IMR-90 (cell line): ENCODE results near the gene ACACB. TPM values are rescaled to one million over a fixed set of nuclear protein-coding genes. Genes with fewer than 3 reads are reported as not detected.

Experiments
- ATAC-seq: fragments of 200-7000 bp; cut with Tn5 transposase; 2 replicates; pipeline ENCODE4 v1.9.1; 2020; ENCODE audit warnings: low read depth, mild to moderate bottlenecking, moderate library complexity
- BruUV-seq: library from RNA; stranded (reverse); fragments of 400-500 nt; replicated peaks from 2 replicates; lab custom pipeline; 2021; lab: Mats Ljungman, UMichigan
- CTCF ChIA-PET: fragments of 300-600 bp; formaldehyde crosslinking; extraction: SDS; loops from one replicate; lab custom pipeline; 2021; ENCODE audit warnings: antibody characterized with exemption; lab: Yijun Ruan, JAX
- POLR2A ChIA-PET: fragments of 300-600 bp; sonication (Branson Sonifier 250); formaldehyde crosslinking; loops from one replicate; lab custom pipeline; 2022; ENCODE audit warnings: antibody characterized with exemption; ENCODE audit not compliant: unreplicated experiment; lab: Charles Lee
- DNase-seq: peaks from one replicate; pipeline ENCODE4 v3.0.0; 2013
- H2AFZ ChIP-seq: replicated peaks from 2 replicates; pipeline ENCODE3; 2013; ENCODE audit warnings: low read length, mild to moderate bottlenecking; ENCODE audit not compliant: poor library complexity
- H2AK5ac ChIP-seq: 2 replicates; pipeline ENCODE4 v1.6.1; 2013; ENCODE audit warnings: low read depth, low read length, inconsistent platforms
- H2AK9ac ChIP-seq: replicated peaks from 2 replicates; pipeline ENCODE3; 2013; ENCODE audit warnings: mild to moderate bottlenecking, low read depth, low read length, moderate library complexity; ENCODE audit not compliant: poor library complexity
- H2BK120ac ChIP-seq: 2 replicates; pipeline ENCODE4 v1.6.1; 2013; ENCODE audit warnings: low read depth, low read length, inconsistent platforms
- H2BK15ac ChIP-seq: 3 replicates; pipeline ENCODE4 v1.6.1; 2013; ENCODE audit warnings: low read depth, low read length, inconsistent platforms
- H2BK20ac ChIP-seq: 2 replicates; pipeline ENCODE4 v1.6.1; 2013; ENCODE audit warnings: low read depth, mild to moderate bottlenecking, inconsistent platforms, low read length, moderate library complexity
- H2BK5ac ChIP-seq: 2 replicates; pipeline ENCODE4 v1.6.1; 2013; ENCODE audit warnings: mild to moderate bottlenecking, low read depth, low read length, inconsistent platforms; ENCODE audit not compliant: poor library complexity, severe bottlenecking
- H3K14ac ChIP-seq: replicated peaks from 2 replicates; pipeline ENCODE4 v1.6.1; 2013; ENCODE audit warnings: low read depth, low read length, inconsistent platforms
- H3K18ac ChIP-seq: 2 replicates; pipeline ENCODE4 v1.6.1; 2013; ENCODE audit warnings: low read depth, low read length, control low read depth
- H3K23ac ChIP-seq: 2 replicates; pipeline ENCODE4 v1.6.1; 2013; ENCODE audit warnings: low read depth, low read length, inconsistent platforms
- H3K27ac ChIP-seq: 2 replicates; pipeline ENCODE4 v1.5.1; 2013; ENCODE audit warnings: mild to moderate bottlenecking, control low read depth, low read length; ENCODE audit not compliant: insufficient read depth
- H3K27me3 ChIP-seq: 2 replicates; pipeline ENCODE4 v1.6.1; 2013; ENCODE audit warnings: low read length; ENCODE audit not compliant: control insufficient read depth, insufficient read depth
- H3K36me3 ChIP-seq: 2 replicates; pipeline ENCODE4 v1.6.1; 2013; ENCODE audit warnings: low read length, mixed read lengths; ENCODE audit not compliant: control insufficient read depth, insufficient read depth
- H3K4ac ChIP-seq: 2 replicates; pipeline ENCODE4 v1.6.1; 2013; ENCODE audit warnings: low read depth, low read length, inconsistent platforms
- H3K4me1 ChIP-seq: 2 replicates; pipeline ENCODE4 v1.6.1; 2013; ENCODE audit warnings: low read length, mixed read lengths; ENCODE audit not compliant: control insufficient read depth, insufficient read depth
- H3K4me2 ChIP-seq: 2 replicates; pipeline ENCODE4 v1.6.1; 2013; ENCODE audit warnings: low read depth, mild to moderate bottlenecking, control low read depth, low read length, moderate library complexity
- H3K4me3 ChIP-seq: 2 replicates; pipeline ENCODE4 v1.5.1; 2013; ENCODE audit warnings: low read depth, mild to moderate bottlenecking, control low read depth, low read length, moderate library complexity; ENCODE audit not compliant: insufficient read depth
- H3K56ac ChIP-seq: 2 replicates; pipeline ENCODE4 v1.6.1; 2013; ENCODE audit warnings: low read length, inconsistent platforms; ENCODE audit not compliant: insufficient read depth; ENCODE audit errors: extremely low read depth
- H3K79me1 ChIP-seq, 2 experiments: 2 replicates each; pipeline ENCODE4 v1.6.1; 2013; ENCODE audit warnings: low read length in 2 of 2, inconsistent platforms in 1 of 2, low read depth in 1 of 2
- H3K9ac ChIP-seq: 2 replicates; pipeline ENCODE4 v1.6.1; 2013; ENCODE audit warnings: low read depth, low read length, control low read depth
- H3K9me1 ChIP-seq: 2 replicates; pipeline ENCODE4 v1.6.1; 2013; ENCODE audit warnings: low read length, inconsistent platforms; ENCODE audit not compliant: insufficient read depth
- H3K9me3 ChIP-seq: 2 replicates; pipeline ENCODE4 v1.6.1; 2013; ENCODE audit warnings: low read length; ENCODE audit not compliant: control insufficient read depth, insufficient read depth
- H4K20me1 ChIP-seq: 2 replicates; pipeline ENCODE4 v1.6.1; 2013; ENCODE audit warnings: low read length, inconsistent platforms; ENCODE audit not compliant: insufficient read depth
- H4K5ac ChIP-seq: 2 replicates; pipeline ENCODE4 v1.6.1; 2013; ENCODE audit warnings: mild to moderate bottlenecking, low read depth, low read length, control low read depth
- H4K8ac ChIP-seq, 2 experiments: 2 replicates each; pipeline ENCODE4 v1.6.1; 2013; ENCODE audit warnings: low read depth in 2 of 2, low read length in 2 of 2, control low read depth in 1 of 2, inconsistent platforms in 1 of 2
- H4K91ac ChIP-seq: 2 replicates; pipeline ENCODE4 v1.6.1; 2013; ENCODE audit warnings: low read depth, low read length, inconsistent platforms; ENCODE audit not compliant: insufficient read depth
- CHD1 ChIP-seq: IDR thresholded peaks from 2 replicates; pipeline ENCODE4 v1.6.1; 2012; ENCODE audit warnings: low read depth, low read length, improper control_type of control experiment
- ELK1 ChIP-seq: fragments of 150-350 bp; IDR thresholded peaks from 2 replicates; pipeline ENCODE4 v1.6.1; 2016; ENCODE audit warnings: low read depth, mild to moderate bottlenecking, low read length, moderate library complexity, borderline replicate concordance
- FOS ChIP-seq: fragments of 150-350 bp; IDR thresholded peaks from 2 replicates; pipeline ENCODE4 v1.6.1; 2016; ENCODE audit warnings: low read depth, low read length
- MAFK ChIP-seq: IDR thresholded peaks from 2 replicates; pipeline ENCODE4 v1.6.1; 2012; ENCODE audit warnings: low read depth, low read length, improper control_type of control experiment
- POLR2A ChIP-seq: IDR thresholded peaks from 2 replicates; pipeline ENCODE4 v1.6.1; 2012; ENCODE audit warnings: mild to moderate bottlenecking, low read depth, low read length
- RCOR1 ChIP-seq: IDR thresholded peaks from 2 replicates; pipeline ENCODE4 v1.6.1; 2012; ENCODE audit warnings: mild to moderate bottlenecking, low read length, improper control_type of control experiment; ENCODE audit not compliant: insufficient replicate concordance
- RFX5 ChIP-seq: IDR thresholded peaks from 2 replicates; pipeline ENCODE4 v1.8.0; 2012; ENCODE audit warnings: low read depth, mild to moderate bottlenecking, low read length, moderate library complexity
- WGBS, 2 experiments: methylation state at CpG; one replicate each; pipeline versions ENCODE4 v1.1.5 to v1.1.7; 2013; ENCODE audit warnings: missing lambda C conversion rate in 2 of 2; ENCODE audit not compliant: insufficient read length in 1 of 2; ENCODE audit errors: extremely low coverage in 2 of 2; 5-methylcytosine and 5-hydroxymethylcytosine counted together
- dilution Hi-C: fragments of 300-500 bp; cut with HindIII; formaldehyde crosslinking; loops from one replicate; pipeline ENCODE4 v1.14.3; 2018; ENCODE audit warnings: low sequenced_read_pairs; ENCODE audit not compliant: unreplicated experiment
- in situ Hi-C: fragments of 300-500 bp; cut with MboI; formaldehyde crosslinking; loops from 3 replicates; pipeline ENCODE4 v1.14.3; 2019; ENCODE audit warnings: low sequenced_read_pairs, inconsistent platforms, mixed read lengths
- intact Hi-C: fragments of 100-400 bp; cut with micrococcal nuclease; formaldehyde crosslinking; loops from 2 replicates; pipeline ENCODE4 v1.10.0; 2022
- polyA plus RNA-seq, 3 experiments: library from polyadenylated mRNA; depleted of rRNA; stranded (reverse); fragments of >200 nt; gene quantifications; 2 replicates each; pipeline ENCODE4 v1.2.3, GENCODE V29; 2012; ENCODE audit warnings: low replicate concordance in 1 of 3
- total RNA-seq: library from RNA; depleted of rRNA; stranded (reverse); fragments of >200 nt; gene quantifications from 2 replicates; pipeline ENCODE4 v1.2.3, GENCODE V29; 2012

The ACACB gene
- total and polyA plus RNA-seq, 2 of the 4 experiments (the other 2 are of a cell fraction) = 2.0 to 2.1 TPM

GRCh38 chr12:109127533-109128242, 11.3 kb downstream of the ACACB start:
- peaks cover 4% of the 10 kb centered on the region; the same call in 1 of the 2 replicates for H3K4me1 ChIP-seq
- H3K18ac ChIP-seq = no peak overlapping the region
- no peak overlapping the region for H3K27ac ChIP-seq
- no peak overlapping the region for H2BK15ac ChIP-seq
- no peak overlapping the region for H4K91ac ChIP-seq
- no peak for DNase-seq
- no peaks in the 10 kb centered on the region for H3K79me1 ChIP-seq
- H3K9me1 ChIP-seq = no peaks in the 10 kb centered on the region
- no peak for ATAC-seq
- H4K5ac ChIP-seq = no peak overlapping the region
- no peaks in the 10 kb centered on the region for H3K36me3 ChIP-seq
- BruUV-seq = no TSS peak
- no peak for TF ChIP-seq ELK1
- no peak for TF ChIP-seq CHD1
- no peak for TF ChIP-seq FOS
- no peak for TF ChIP-seq RCOR1
- no peak for TF ChIP-seq MAFK
- TF ChIP-seq POLR2A = no peak
- TF ChIP-seq RFX5 = no peak
- ChIA-PET CTCF (no interaction called here), POLR2A (no interaction called here)
- no peak overlapping the region for H2AK9ac ChIP-seq
- peaks cover 8% of the 10 kb centered on the region for H3K27me3 ChIP-seq
- no peak overlapping the region for H2AK5ac ChIP-seq
- no peak overlapping the region for H2BK20ac ChIP-seq
- H3K9ac ChIP-seq = no peak overlapping the region
- no peak overlapping the region for H3K4ac ChIP-seq
- in situ Hi-C loops (no loop called here), intact Hi-C loops (no loop called here), dilution Hi-C loops (no loop called here)
- no peak overlapping the region for H3K4me2 ChIP-seq
- no peak overlapping the region for H2BK5ac ChIP-seq
- H2AFZ ChIP-seq = no peak overlapping the region
- H4K8ac ChIP-seq = no peak overlapping the region
- 89% methylated on average over 3 of the region's 13 CpGs; no CpG with 5 or more reads in 1 of the 2 experiments for WGBS, 2 experiments
- no peak overlapping the region for H3K56ac ChIP-seq
- H3K4me3 ChIP-seq = no peak overlapping the region
- H2BK120ac ChIP-seq = no peak overlapping the region
- no peaks in the 10 kb centered on the region for H3K9me3 ChIP-seq
- H3K14ac ChIP-seq = no peak overlapping the region
- no peaks in the 10 kb centered on the region for H4K20me1 ChIP-seq
- no peak overlapping the region for H3K23ac ChIP-seq
